Measurements from ENCODE around the gene KIF26A. TPM values are rescaled to one million over a fixed set of nuclear protein-coding genes. Genes with fewer than 3 reads are reported as not detected.

Gene KIF26A
- polyA plus RNA-seq, 1 of the 3 experiments (the other 2 are of a cell fraction): 1.7 TPM

GRCh38 chr14:104139460-104140212, 1.2 kb downstream of the KIF26A start:
- peaks cover 17% of the 10 kb centered on the region for H3K27me3 ChIP-seq (ENCODE audit: insufficient read depth)
- POLR2A ChIA-PET: interaction anchor here (1.3 kb wide), 1 partner anchor 84 kb away, joined by 4 read pairs; no protein-coding TSS in a partner anchor
- H3K9me2 ChIP-seq: no peaks in the 10 kb centered on the region
- no peaks in the 10 kb centered on the region for H3K9me3 ChIP-seq
- TF ChIP-seq GATA2 (CRISPR knock-in tag; IDR thresholded peaks at IDR 0.05): no peak
- no peak for TF ChIP-seq MEF2A (IDR thresholded peaks at IDR 0.05; ENCODE audit: borderline replicate concordance, low read depth)
- no peak for TF ChIP-seq RAD21 (IDR thresholded peaks at IDR 0.05; ENCODE audit: low read length)
- no peak for TF ChIP-seq NRF1 (IDR thresholded peaks at IDR 0.05; ENCODE audit: low read depth, low read length)
- no peak for TF ChIP-seq GABPA (IDR thresholded peaks at IDR 0.05; ENCODE audit: low read depth)
- TF ChIP-seq RCOR1 (IDR thresholded peaks at IDR 0.05; ENCODE audit: low read length): no peak
- no peak for TF ChIP-seq PBX3 (IDR thresholded peaks at IDR 0.05)
- TF ChIP-seq USF2 (IDR thresholded peaks at IDR 0.05; ENCODE audit: borderline replicate concordance, low read depth, low read length): no peak
- TF ChIP-seq YY1 (IDR thresholded peaks at IDR 0.05; ENCODE audit: low read depth): no peak
- TF ChIP-seq ELF1 (IDR thresholded peaks at IDR 0.05): no peak
- TF ChIP-seq MAX (IDR thresholded peaks at IDR 0.05; ENCODE audit: low read depth): no peak
- no peak overlapping the region for H3K9ac ChIP-seq
- H2AFZ ChIP-seq (ENCODE audit: low read depth): no peak overlapping the region
- no peaks in the 10 kb centered on the region for H3K79me2 ChIP-seq (ENCODE audit: insufficient read depth)
- H3K27ac ChIP-seq (ENCODE audit: low read depth in 2 of 2, low read length in 1 of 2): peak overlapping the region in 1 of 2 experiments; percentile 83; a peak in 1 of 4 replicates
- H3K4me2 ChIP-seq: peak overlapping the region; percentile 90
- CTCF ChIA-PET: interaction anchor here (0.9 to 3.3 kb wide), 9 partner anchors 11 to 500 kb away, joined by 3 to 26 read pairs (median 5); no protein-coding TSS in a partner anchor
- peaks cover 0 to 77% of the 10 kb centered on the region in 2 experiments; a peak in 1 of 4 replicates for H3K4me1 ChIP-seq (ENCODE audit: control insufficient read depth in 1 of 2, insufficient read depth in 2 of 2, low read depth in 1 of 2, low read length in 1 of 2)
- WGBS (ENCODE audit: low lambda C conversion rate): 61% methylated on average over 7 of the region's 14 CpGs
- no peak for DNase-seq
- no peaks in the 10 kb centered on the region for H3K36me3 ChIP-seq (replicated peaks in 1 of 2; ENCODE audit: control insufficient read depth in 1 of 2, insufficient read depth in 2 of 2, low read length in 1 of 2)
- no peaks in the 10 kb centered on the region for H4K20me1 ChIP-seq (ENCODE audit: insufficient read depth)
- H3K4me3 ChIP-seq (ENCODE audit: low read depth in 2 of 2, low read length in 1 of 2): peak overlapping the region; percentile 51 to 70
- no peaks in the 10 kb centered on the region for H3F3A ChIP-seq (replicated peaks; ENCODE audit: insufficient read depth)

GRCh38 chr14:104140213-104140462, 1.8 kb downstream of the KIF26A start:
- TF ChIP-seq MXI1 (IDR thresholded peaks at IDR 0.05; ENCODE audit: low read depth, low read length) (0 out of 2 replicates have a peak, but pooled peaks have one; percentile 5), RAD21 (IDR thresholded peaks at IDR 0.05; ENCODE audit: low read length) (no peak)
- ChIA-PET CTCF (interaction anchor here (1.0 to 3.3 kb wide), 5 partner anchors 11 to 424 kb away, joined by 3 to 26 read pairs (median 11); no protein-coding TSS in a partner anchor), POLR2A (interaction anchor here (0.7 kb wide), 1 partner anchor 11 kb away, joined by 3 read pairs; no protein-coding TSS in a partner anchor)
- H2AFZ ChIP-seq (ENCODE audit: low read depth): no peak overlapping the region
- no peaks in the 10 kb centered on the region for H4K20me1 ChIP-seq (ENCODE audit: insufficient read depth)
- no peaks in the 10 kb centered on the region for H3K9me3 ChIP-seq
- H3K9ac ChIP-seq: no peak overlapping the region
- no peaks in the 10 kb centered on the region for H3K9me2 ChIP-seq
- peak overlapping the region in 1 of 2 experiments; percentile 70; a peak in 2 of 4 replicates for H3K4me3 ChIP-seq (ENCODE audit: low read depth in 2 of 2, low read length in 1 of 2)
- peaks cover 16% of the 10 kb centered on the region for H3K27me3 ChIP-seq (ENCODE audit: insufficient read depth)
- H3K4me1 ChIP-seq (ENCODE audit: control insufficient read depth in 1 of 2, insufficient read depth in 2 of 2, low read depth in 1 of 2, low read length in 1 of 2): peaks cover 0 to 77% of the 10 kb centered on the region in 2 experiments; a peak in 1 of 4 replicates
- peak; percentile 39 for DNase-seq
- H3F3A ChIP-seq (replicated peaks; ENCODE audit: insufficient read depth): no peaks in the 10 kb centered on the region
- WGBS (ENCODE audit: low lambda C conversion rate): no CpG with 5 or more reads among the region's 6 CpGs
- peak overlapping the region in 1 of 2 experiments; percentile 1; a peak in 1 of 4 replicates for H3K27ac ChIP-seq (ENCODE audit: low read depth in 2 of 2, low read length in 1 of 2)
- no peaks in the 10 kb centered on the region for H3K36me3 ChIP-seq (replicated peaks in 1 of 2; ENCODE audit: control insufficient read depth in 1 of 2, insufficient read depth in 2 of 2, low read length in 1 of 2)
- peak overlapping the region; percentile 15; the same call in 1 of the 2 replicates for H3K4me2 ChIP-seq
- H3K79me2 ChIP-seq (ENCODE audit: insufficient read depth): no peaks in the 10 kb centered on the region

Measured in SK-N-SH (cell line).